ENCODE results near the gene MYPOP.
"Not testable (repeated sequence)": the region's sequence is repeated elsewhere in the genome, so short reads cannot be mapped to it uniquely, and the experiment has no call there.

Gene MYPOP

DNA sequence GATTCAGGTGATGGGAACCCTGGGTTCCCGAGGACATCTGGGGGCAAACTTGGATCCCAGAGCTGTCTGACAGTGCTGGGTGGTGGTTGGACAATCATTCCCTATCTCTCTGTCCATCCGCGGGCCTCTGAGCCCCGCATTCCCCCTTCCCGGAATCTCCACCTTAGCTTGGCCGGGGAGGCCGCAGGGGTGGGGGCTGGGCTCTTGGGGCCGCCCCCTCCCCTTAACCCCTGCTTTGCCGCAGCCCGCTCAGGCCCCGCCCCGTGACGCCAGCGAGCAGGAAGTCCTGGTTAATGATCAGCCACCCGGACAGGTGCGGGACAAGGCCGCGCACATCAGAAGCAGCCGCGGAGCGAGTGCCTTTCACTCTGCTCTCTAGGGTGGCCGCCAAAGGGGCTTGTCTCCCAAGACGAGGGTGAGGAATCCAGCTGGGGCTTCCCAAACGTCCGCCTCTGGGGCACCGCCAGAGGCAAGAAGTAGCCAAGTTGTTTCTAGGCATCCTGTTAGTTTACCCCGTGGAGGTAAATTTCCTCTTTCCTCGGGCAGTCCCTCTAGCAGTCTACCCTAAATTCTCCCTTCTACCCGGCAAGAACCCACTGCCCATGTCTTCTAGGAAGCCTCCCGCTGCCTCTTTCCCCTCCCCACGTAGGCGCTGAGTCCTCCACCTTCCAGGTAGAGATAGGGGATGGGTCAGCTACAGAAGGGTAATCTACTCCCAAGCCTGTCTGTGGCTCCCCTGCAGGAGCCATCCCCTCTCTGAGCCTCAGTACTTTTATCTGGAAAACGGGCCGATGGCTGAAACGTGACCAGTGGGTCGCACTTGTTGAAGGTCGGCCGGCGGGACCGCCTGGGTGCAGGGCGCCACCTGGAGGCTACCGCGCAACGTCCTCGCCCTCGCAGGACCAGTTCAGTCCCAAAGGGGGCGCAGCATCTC lies 19.5 kb downstream of the MYPOP start:
- peak; percentile 93 for DNase-seq

DNA sequence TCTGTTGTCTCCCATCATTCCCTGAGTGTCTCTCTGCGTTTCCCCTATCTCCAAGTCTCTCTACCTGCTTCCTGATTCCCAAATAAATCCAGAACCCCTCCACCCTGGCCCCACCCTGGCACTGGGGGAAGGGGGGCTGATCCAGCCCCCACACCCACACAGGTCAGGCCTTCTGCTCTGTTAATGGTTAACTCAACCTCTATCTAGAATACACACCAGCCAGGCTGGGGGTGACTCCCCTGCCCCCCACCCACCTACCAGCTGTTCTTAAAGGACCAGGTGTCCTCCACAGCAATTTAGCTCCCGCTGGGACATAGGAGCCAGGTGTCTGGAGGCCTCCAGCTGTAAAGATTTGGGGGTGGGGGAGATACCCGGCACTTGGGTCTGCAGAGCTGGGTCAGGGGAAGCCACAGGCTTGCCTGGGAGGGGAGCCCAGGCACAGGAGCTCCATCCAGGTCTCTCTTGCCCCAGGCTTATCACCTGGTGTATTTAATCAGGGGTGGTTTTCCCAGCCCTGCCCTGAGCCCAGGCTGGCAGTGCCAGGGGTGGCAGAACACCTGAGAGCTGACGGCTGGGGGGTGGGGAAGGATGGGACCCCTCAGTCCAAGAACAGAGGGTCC lies 20.4 kb downstream of the MYPOP start:
- peak; percentile 95 for DNase-seq

- DNase-seq: peak; percentile 48
Observed at GRCh38 chr19:45881082-45881908, 21.1 kb downstream of the MYPOP start.

GRCh38 chr19:45879971-45880370 lies 22.4 kb downstream of the MYPOP start:
- no peak for DNase-seq

DNA sequence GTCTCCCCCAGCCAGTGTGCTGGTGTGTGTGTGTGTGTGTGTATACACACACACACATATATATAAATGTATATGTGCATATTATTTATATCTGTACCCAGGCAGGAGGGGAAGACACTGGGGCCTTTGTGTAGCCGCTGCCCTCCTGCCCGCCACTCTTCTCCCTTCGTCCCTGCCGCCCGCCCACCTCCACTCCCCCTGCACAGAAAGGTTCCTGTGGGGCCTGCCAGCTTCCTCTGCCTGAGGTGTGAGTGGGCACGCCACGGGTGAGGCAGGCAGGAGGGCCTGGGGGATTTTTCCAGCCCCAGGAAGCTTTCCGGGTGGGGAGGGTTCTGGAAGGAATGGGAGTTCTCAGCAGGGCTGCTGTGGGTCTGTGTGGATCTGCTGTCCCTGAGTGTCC lies 23.4 kb downstream of the MYPOP start:
- no peak for DNase-seq

DNA sequence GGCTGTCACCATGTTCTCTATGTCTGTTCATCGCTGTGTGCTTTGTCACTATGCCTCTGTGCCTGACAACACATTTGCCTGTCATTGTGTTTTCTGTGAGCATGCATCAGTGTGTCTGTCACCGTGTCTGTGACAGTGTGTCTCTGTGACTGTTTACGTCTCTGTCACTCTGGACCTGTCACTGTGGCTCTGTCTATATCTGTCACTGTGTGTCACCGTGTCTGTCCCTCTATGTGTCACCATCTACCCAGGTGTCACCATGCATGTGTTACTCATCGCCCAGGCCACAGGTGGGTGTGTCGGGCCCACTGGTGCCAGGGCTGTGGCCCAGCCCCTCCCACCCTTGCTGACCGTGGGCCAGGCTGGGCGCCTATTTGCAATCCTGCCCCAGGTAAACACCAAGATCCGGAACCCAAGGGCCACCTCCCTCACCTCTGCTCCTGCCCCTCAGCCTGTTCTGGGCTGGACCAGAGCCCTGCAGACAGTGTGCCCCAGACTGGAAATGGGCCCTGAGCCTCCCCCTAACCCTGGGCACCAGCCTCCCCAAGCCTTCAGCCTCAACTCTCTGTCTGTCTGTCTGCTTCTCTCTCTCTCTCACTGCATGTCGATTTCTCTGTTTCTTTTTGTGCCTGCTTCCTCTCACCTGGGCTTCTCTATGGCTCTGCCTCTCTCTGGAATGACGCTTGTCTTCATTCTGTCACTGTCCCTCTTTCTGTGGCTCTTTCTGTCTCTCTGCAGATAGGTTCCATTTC lies 24.2 kb downstream of the MYPOP start:
- DNase-seq: no peak

DNA sequence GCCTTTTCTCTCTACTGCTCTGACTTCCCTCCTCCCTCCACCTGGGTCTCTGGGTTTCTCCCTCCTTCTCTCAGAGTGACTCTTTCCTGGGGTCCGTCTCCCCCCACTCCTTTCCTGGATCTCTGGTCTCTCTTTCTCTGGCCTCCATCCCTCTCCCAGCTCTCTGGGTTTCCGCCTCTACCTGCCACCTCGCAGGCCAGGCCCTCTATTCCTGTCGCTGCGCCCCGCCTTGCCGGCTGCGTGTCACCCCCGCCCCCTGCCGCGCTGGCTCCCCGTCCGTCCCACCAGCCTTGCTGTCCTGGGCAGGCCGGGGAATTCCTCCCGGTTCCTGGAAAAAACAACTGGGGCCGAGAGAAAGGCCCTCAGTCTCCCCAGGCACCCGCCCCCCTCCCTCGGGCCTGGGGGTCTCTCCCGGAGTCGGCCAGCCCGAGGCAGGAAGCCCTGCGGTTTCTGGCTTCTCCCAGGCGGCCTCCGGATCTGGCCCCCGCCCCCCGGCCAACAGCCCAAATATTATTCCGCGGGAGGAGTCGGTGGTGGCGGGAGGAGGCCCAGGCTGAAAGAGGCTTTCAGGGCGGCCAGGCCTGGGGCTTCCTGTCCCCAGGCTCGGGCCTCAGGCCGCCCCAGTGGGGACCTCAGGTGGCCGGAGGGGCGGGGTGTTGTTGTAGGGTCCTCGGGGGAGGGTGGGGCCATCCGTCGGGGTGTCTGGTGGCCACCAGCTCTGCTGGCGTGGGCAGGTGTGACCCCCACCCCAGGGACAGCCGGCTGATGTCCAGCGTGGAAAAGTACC lies 25.8 kb downstream of the MYPOP start:
- DNase-seq: no peak

GRCh38 chr19:45876161-45876410 lies 26.3 kb downstream of the MYPOP start:
- DNase-seq: no peak

- peak; percentile 17 for DNase-seq
Observed at GRCh38 chr19:45874620-45874966, 27.8 kb downstream of the MYPOP start.

GRCh38 chr19:45873219-45873772 lies 29.1 kb downstream of the MYPOP start:
- DNase-seq: no peak

- DNase-seq: no peak
Observed at GRCh38 chr19:45872095-45872919, 30.1 kb downstream of the MYPOP start.

GRCh38 chr19:45870798-45871197 lies 31.6 kb downstream of the MYPOP start:
- no peak for DNase-seq

GRCh38 chr19:45867241-45867640 lies 35.2 kb downstream of the MYPOP start:
- DNase-seq: not testable (repeated sequence)

DNA sequence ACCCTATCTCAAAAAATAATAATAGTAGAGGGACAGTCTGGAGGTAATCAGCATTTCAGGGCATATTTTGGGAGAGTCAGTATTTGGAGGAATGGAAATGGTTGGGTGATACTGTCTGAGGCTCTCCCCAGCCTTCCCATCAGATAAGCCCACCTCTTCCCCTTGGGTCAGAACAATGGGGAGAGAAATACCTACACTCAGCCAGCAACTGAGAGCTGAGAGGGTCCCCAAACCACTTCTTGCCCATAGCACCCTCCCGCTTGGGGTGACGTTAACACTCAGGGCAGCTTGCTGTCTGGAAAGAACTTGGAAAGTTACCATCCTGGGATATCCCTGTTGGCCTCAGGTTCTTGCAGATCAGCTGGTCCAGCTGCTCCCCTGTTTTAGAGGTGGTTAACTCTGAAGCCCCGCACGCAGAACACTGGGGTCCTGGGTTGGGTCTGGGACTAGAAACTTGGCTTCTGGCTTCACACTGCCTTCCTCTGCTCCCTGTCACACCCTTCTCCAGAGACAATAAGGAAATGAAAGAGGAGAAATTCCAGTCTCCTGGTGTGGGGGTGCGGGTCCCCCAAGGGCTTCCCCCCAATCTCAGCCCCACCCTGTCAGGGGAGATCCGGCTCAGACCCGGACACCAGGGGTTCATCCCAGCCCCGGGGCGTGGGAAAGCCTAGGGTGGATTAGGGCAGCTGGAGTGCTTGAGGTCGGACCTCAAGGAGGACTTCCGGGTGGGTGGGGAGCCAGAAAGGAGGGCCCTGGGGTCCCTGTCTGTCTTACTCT lies 35.8 kb downstream of the MYPOP start:
- DNase-seq: no peak

DNA sequence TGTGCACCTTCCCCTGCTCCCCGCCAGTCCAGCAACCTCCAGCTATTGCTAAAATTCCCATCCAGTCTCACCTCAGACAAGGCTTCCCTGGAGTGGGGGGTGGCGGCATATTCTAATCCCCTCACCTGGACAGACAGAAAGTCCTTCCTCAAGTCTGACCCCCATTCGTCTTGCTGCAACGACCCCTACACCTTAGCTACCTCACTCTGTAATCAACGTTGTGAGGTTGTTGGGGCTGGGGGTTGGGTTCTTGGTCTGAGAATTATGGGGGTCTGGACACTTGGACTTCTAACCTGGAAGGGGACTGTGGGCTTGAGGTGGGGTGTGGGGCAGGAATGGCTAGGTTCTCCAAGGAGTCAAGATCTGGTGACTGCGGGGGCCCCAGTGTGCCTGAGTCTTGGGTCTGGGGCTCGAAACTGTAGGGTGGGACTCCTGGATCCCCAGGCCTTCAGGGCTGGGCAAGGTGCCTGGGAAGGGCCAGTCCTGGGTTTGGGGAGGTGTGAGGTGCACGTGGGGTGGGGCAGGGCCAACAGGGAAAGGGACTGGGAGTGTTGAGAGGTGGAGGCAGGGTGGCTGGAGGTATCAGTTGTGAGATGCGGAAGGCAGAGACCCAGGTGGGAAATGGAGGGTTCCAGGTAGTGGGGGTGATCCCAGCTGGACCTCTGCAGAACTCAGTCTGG lies 37.0 kb downstream of the MYPOP start:
- no peak for DNase-seq

GRCh38 chr19:45864629-45865082 lies 37.8 kb downstream of the MYPOP start:
- DNase-seq: no peak

- DNase-seq: peak; percentile 86
Observed at GRCh38 chr19:45863840-45864628, 38.4 kb downstream of the MYPOP start, which contains the start of gene FOXA3. Gene FOXA3, plus strand, starts transcription at chr19:45864326. Its CDS starts 131 bp downstream, at chr19:45864457.

DNA sequence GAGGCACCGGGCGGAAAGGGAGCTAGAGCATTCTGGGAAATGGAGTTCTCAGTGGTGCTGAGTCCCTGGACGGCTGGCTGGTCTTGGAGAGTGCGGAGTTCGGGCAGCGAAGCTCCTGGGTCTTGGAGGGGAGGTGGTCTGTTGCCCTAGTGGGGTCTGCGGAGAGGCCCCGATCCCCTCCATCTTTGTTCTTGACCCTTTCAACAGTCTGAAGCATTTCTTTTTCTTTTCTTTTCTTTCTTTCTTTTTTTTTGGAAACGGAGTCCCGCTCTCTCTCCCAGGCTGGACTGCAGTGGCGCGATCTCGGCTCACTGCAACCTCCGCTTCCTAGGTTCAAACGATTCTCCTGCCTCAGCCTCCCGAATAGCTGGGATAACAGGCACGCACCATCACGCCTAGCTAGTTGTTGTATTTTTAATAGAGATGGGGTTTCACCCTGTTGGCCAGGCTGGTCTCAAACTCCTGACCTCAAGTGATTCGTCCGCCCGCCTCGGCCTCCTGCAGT lies 39.0 kb downstream of the MYPOP start:
- DNase-seq: no peak

Measured in NCI-H69 (cell line).